Nephron progenitor cell (in vitro differentiated cells): Measurements from ENCODE around the gene LGALS8.

Experiments
- DNase-seq: peaks from one replicate; pipeline ENCODE4 v3.0.0; 2021
- H3K27ac Mint-ChIP-seq: 2 replicates; pipeline ENCODE4 v1.8.0; 2021; ENCODE audit warnings: mild to moderate bottlenecking, moderate library complexity, mixed read lengths
- H3K27me3 Mint-ChIP-seq: 2 replicates; pipeline ENCODE4 v1.8.0; 2021; ENCODE audit warnings: mild to moderate bottlenecking, low read depth, mixed read lengths; ENCODE audit not compliant: poor library complexity
- H3K36me3 Mint-ChIP-seq: 2 replicates; pipeline ENCODE4 v1.8.0; 2021; ENCODE audit warnings: low read depth, mixed read lengths
- H3K4me1 Mint-ChIP-seq: 2 replicates; pipeline ENCODE4 v1.8.0; 2021; ENCODE audit warnings: mixed read lengths
- H3K4me3 Mint-ChIP-seq: 2 replicates; pipeline ENCODE4 v1.8.0; 2021; ENCODE audit warnings: mild to moderate bottlenecking, moderate library complexity, mixed read lengths
- H3K9me3 Mint-ChIP-seq: 2 replicates; pipeline ENCODE4 v1.8.0; 2021; ENCODE audit warnings: mild to moderate bottlenecking, moderate library complexity, mixed read lengths
- TF ChIP-seq, protein P1 (sequence below): fragments of 200-600 bp; sonication (generic); IDR thresholded peaks from 2 replicates; pipeline ENCODE4 v1.5.0; 2021; ENCODE audit warnings: antibody characterized with exemption

Gene LGALS8

DNA sequence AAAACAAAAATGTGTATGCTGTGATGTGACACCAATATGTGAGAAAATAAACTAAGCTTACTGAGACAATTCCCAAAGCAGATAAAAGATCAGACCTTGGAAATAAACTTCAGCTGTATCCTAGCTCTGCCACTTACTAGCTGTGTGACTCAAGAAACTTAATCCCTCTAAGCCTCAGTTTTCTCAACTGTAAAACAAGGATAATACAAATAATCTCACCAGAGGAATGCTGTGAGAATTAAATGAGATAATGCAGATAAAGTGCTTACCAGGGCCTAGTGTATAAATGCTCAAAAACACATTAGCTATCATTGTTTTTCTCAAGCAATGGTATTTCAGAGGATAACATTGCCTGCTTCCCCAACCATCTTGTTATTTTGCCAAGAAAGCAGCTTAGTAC, 78.4 kb downstream of the LGALS8 start:
- DNase-seq: no peak
- Mint-ChIP-seq H3K27me3 (no peaks in the 10 kb centered on the region), H3K36me3 (peaks cover 33% of the 10 kb centered on the region), H3K4me1 (peaks cover 22% of the 10 kb centered on the region), H3K9me3 (no peaks in the 10 kb centered on the region), H3K27ac (no peak overlapping the region), H3K4me3 (peak overlapping the region; percentile 98)
- TF ChIP-seq, protein P1, sequence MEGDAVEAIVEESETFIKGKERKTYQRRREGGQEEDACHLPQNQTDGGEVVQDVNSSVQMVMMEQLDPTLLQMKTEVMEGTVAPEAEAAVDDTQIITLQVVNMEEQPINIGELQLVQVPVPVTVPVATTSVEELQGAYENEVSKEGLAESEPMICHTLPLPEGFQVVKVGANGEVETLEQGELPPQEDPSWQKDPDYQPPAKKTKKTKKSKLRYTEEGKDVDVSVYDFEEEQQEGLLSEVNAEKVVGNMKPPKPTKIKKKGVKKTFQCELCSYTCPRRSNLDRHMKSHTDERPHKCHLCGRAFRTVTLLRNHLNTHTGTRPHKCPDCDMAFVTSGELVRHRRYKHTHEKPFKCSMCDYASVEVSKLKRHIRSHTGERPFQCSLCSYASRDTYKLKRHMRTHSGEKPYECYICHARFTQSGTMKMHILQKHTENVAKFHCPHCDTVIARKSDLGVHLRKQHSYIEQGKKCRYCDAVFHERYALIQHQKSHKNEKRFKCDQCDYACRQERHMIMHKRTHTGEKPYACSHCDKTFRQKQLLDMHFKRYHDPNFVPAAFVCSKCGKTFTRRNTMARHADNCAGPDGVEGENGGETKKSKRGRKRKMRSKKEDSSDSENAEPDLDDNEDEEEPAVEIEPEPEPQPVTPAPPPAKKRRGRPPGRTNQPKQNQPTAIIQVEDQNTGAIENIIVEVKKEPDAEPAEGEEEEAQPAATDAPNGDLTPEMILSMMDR: no peak
